H1 (cell line): ENCODE measurements around the gene CADPS. TPM values are rescaled to one million over a fixed set of nuclear protein-coding genes. Genes with fewer than 3 reads are reported as not detected.

Experiments used
- CTCF ChIA-PET: fragments of 300-600 bp; sonication (Branson Sonifier 250); formaldehyde crosslinking; loops from one replicate; lab custom pipeline; 2021; ENCODE audit not compliant: partially characterized antibody; lab: Charles Lee
- POLR2A ChIA-PET: fragments of 300-600 bp; sonication (Branson Sonifier 250); formaldehyde crosslinking; loops from one replicate; lab custom pipeline; 2021; ENCODE audit warnings: inconsistent platforms; ENCODE audit not compliant: partially characterized antibody; lab: Charles Lee
- DNase-seq, 2 experiments: peaks; one replicate each; pipeline versions ENCODE4 v3.0.0 to v3.0.0-alpha.2; 2010 to 2022; ENCODE audit warnings: low spot score in 2 of 2, low read depth in 1 of 2, mixed read lengths in 1 of 2
- FAIRE-seq: peaks from 2 replicates; lab custom pipeline; 2011; peaks lifted over from hg19 to GRCh38; lab: Jason Lieb, UNC
- H2AFZ ChIP-seq: 2 replicates; pipeline ENCODE4 v1.8.1; 2012; ENCODE audit warnings: low read length, inconsistent platforms
- H2AK5ac ChIP-seq: 2 replicates; pipeline ENCODE4 v1.6.1; 2013; ENCODE audit warnings: low read depth, low read length
- H2BK120ac ChIP-seq: replicated peaks from 2 replicates; pipeline ENCODE3; 2013; ENCODE audit warnings: low read depth, low read length, inconsistent platforms
- H2BK12ac ChIP-seq: 2 replicates; pipeline ENCODE4 v1.6.1; 2013; ENCODE audit warnings: low read depth, low read length
- H2BK15ac ChIP-seq: 2 replicates; pipeline ENCODE4 v1.6.1; 2013; ENCODE audit warnings: low read length
- H2BK20ac ChIP-seq: 2 replicates; pipeline ENCODE4 v1.6.1; 2013; ENCODE audit warnings: low read length
- H2BK5ac ChIP-seq: 2 replicates; pipeline ENCODE4 v1.6.1; 2013; ENCODE audit warnings: low read depth, low read length
- H3K14ac ChIP-seq: 2 replicates; pipeline ENCODE4 v1.6.1; 2013; ENCODE audit warnings: inconsistent platforms; ENCODE audit not compliant: insufficient read length
- H3K18ac ChIP-seq: 2 replicates; pipeline ENCODE4 v1.6.1; 2013; ENCODE audit warnings: low read length; ENCODE audit errors: extremely low read depth
- H3K23ac ChIP-seq: 2 replicates; pipeline ENCODE4 v1.6.1; 2013; ENCODE audit warnings: inconsistent platforms; ENCODE audit not compliant: insufficient read length
- H3K23me2 ChIP-seq: 2 replicates; pipeline ENCODE4 v1.6.1; 2013; ENCODE audit warnings: low read depth, low read length
- H3K27ac ChIP-seq: 2 replicates; pipeline ENCODE4 v1.6.1; 2011; ENCODE audit warnings: low read depth, low read length, inconsistent platforms
- H3K27me3 ChIP-seq, 4 experiments: replicated peaks in 1 of 4; 1 replicate in 1 of 4; 2 replicates in 3 of 4; pipeline versions ENCODE4 v1.6.1 to v1.8.1; 2011 to 2013; ENCODE audit warnings: low read length in 3 of 4, mild to moderate bottlenecking in 3 of 4, inconsistent platforms in 2 of 4, mixed read lengths in 2 of 4, moderate library complexity in 1 of 4; ENCODE audit not compliant: control insufficient read depth in 3 of 4, insufficient read depth in 3 of 4; ENCODE audit errors: extremely low read depth in 1 of 4
- H3K36me3 ChIP-seq, 4 experiments: 2 replicates each; pipeline versions ENCODE4 v1.6.1 to v1.8.1; 2011 to 2013; ENCODE audit warnings: mild to moderate bottlenecking in 4 of 4, low read length in 3 of 4, moderate library complexity in 2 of 4, control low read depth in 1 of 4, inconsistent platforms in 1 of 4; ENCODE audit not compliant: insufficient read depth in 4 of 4, control insufficient read depth in 2 of 4
- H3K4ac ChIP-seq: replicated peaks from 2 replicates; pipeline ENCODE3; 2013; ENCODE audit warnings: low read length, low read depth, mixed read lengths, inconsistent platforms; ENCODE audit not compliant: insufficient read length
- H3K4me1 ChIP-seq, 4 experiments: replicated peaks in 1 of 4; 1 replicate in 1 of 4; 2 replicates in 3 of 4; pipeline versions ENCODE4 v1.6.1 to v1.8.1; 2011 to 2013; ENCODE audit warnings: low read length in 3 of 4, inconsistent platforms in 2 of 4, mixed read lengths in 1 of 4; ENCODE audit not compliant: insufficient read depth in 4 of 4, control insufficient read depth in 3 of 4
- H3K4me2 ChIP-seq, 2 experiments: 2 replicates each; pipeline versions ENCODE4 v1.6.1 to v1.8.1; 2011 to 2013; ENCODE audit warnings: low read depth in 2 of 2, low read length in 2 of 2, control low read depth in 1 of 2, inconsistent platforms in 1 of 2, mild to moderate bottlenecking in 1 of 2; ENCODE audit not compliant: insufficient read depth in 1 of 2
- H3K4me3 ChIP-seq, 4 experiments: fragments of 200-600, 300-600 bp in 1 of 4; sonication (generic), shearing (Covaris generic), sonication (Bioruptor Twin) in 1 of 4; 2 replicates each; pipeline versions ENCODE4 v1.5.1 to v1.8.1; 2011 to 2016; ENCODE audit warnings: low read length in 4 of 4, low read depth in 3 of 4, control low read depth in 2 of 4, inconsistent platforms in 2 of 4, mild to moderate bottlenecking in 2 of 4, mixed read lengths in 1 of 4, moderate library complexity in 1 of 4; ENCODE audit not compliant: insufficient read depth in 2 of 4; ENCODE audit errors: extremely low read depth in 1 of 4
- H3K56ac ChIP-seq: replicated peaks from 2 replicates; pipeline ENCODE3; 2013; ENCODE audit warnings: low read depth, mild to moderate bottlenecking, mixed read lengths, low read length, inconsistent platforms; ENCODE audit not compliant: insufficient read length
- H3K79me1 ChIP-seq: 2 replicates; pipeline ENCODE4 v1.6.1; 2013; ENCODE audit warnings: low read depth, low read length, control low read depth
- H3K79me2 ChIP-seq, 2 experiments: 2 replicates each; pipeline versions ENCODE4 v1.6.1 to v1.8.1; 2012 to 2013; ENCODE audit warnings: low read length in 2 of 2, mild to moderate bottlenecking in 2 of 2, inconsistent platforms in 1 of 2; ENCODE audit not compliant: insufficient read depth in 2 of 2, control insufficient read depth in 1 of 2
- H3K9ac ChIP-seq, 4 experiments: replicated peaks in 1 of 4; 1 replicate in 1 of 4; 2 replicates in 3 of 4; pipeline versions ENCODE4 v1.6.1 to v1.8.1; 2011 to 2013; ENCODE audit warnings: low read depth in 3 of 4, low read length in 3 of 4, control low read depth in 2 of 4, mild to moderate bottlenecking in 2 of 4, moderate library complexity in 2 of 4, inconsistent platforms in 1 of 4; ENCODE audit errors: extremely low read depth in 1 of 4
- H3K9me3 ChIP-seq, 2 experiments: 2 replicates each; pipeline versions ENCODE4 v1.6.1 to v1.8.1; 2012 to 2013; ENCODE audit warnings: mild to moderate bottlenecking in 2 of 2, moderate library complexity in 2 of 2, control low read depth in 1 of 2, inconsistent platforms in 1 of 2, low read depth in 1 of 2, low read length in 1 of 2, mixed read lengths in 1 of 2; ENCODE audit not compliant: insufficient read depth in 2 of 2
- H4K20me1 ChIP-seq, 2 experiments: replicated peaks in 1 of 2; 2 replicates each; pipeline versions ENCODE3 to v1.8.1; 2011 to 2013; ENCODE audit warnings: inconsistent platforms in 2 of 2, low read length in 2 of 2, mild to moderate bottlenecking in 1 of 2; ENCODE audit not compliant: insufficient read depth in 2 of 2, control insufficient read depth in 1 of 2
- H4K5ac ChIP-seq: 2 replicates; pipeline ENCODE4 v1.6.1; 2013; ENCODE audit warnings: low read length, low read depth, mixed read lengths, inconsistent platforms; ENCODE audit not compliant: insufficient read length
- H4K8ac ChIP-seq: 2 replicates; pipeline ENCODE4 v1.8.0; 2013; ENCODE audit warnings: mild to moderate bottlenecking, moderate library complexity, low read length, inconsistent platforms; ENCODE audit not compliant: insufficient read depth; ENCODE audit errors: extremely low read depth
- H4K91ac ChIP-seq: replicated peaks from 2 replicates; pipeline ENCODE3; 2013; ENCODE audit warnings: low read length, mixed read lengths, inconsistent platforms; ENCODE audit not compliant: insufficient read length
- EZH2 ChIP-seq: fragments of 200-600 bp; sonication (generic); IDR thresholded peaks from 2 replicates; pipeline ENCODE4 v1.7.1; 2012; ENCODE audit warnings: low read depth, mild to moderate bottlenecking, moderate library complexity, low read length, inconsistent platforms; ENCODE audit not compliant: severe bottlenecking
- NANOG ChIP-seq: IDR thresholded peaks from 2 replicates; pipeline ENCODE4 v1.6.1; 2011; ENCODE audit warnings: low read length, low read depth, mild to moderate bottlenecking, inconsistent platforms; ENCODE audit not compliant: insufficient read depth, poor library complexity, severe bottlenecking
- WGBS, 2 experiments: shearing (Covaris generic) in 1 of 2; methylation state at CpG; one replicate each; pipeline versions ENCODE4 v1.1.6 to v1.1.7; 2013 to 2015; ENCODE audit warnings: low lambda C conversion rate in 2 of 2, mixed read lengths in 2 of 2, inconsistent platforms in 1 of 2, low coverage in 1 of 2, missing lambda C conversion rate in 1 of 2; ENCODE audit not compliant: insufficient replicate concordance in 2 of 2, insufficient coverage in 1 of 2, insufficient read length in 1 of 2; ENCODE audit errors: extremely low coverage in 1 of 2, missing lambda C conversion rate in 1 of 2; 5-methylcytosine and 5-hydroxymethylcytosine counted together
- polyA plus RNA-seq, 7 experiments: library from polyadenylated mRNA; depleted of rRNA in 3 of 7; stranded (reverse) in 5 of 7; unstranded in 2 of 7; fragments of >200 nt in 5 of 7; fragments of 200-250 nt in 2 of 7; gene quantifications; 1 replicate in 5 of 7; 2 replicates in 1 of 7; 4 replicates in 1 of 7; pipeline versions ENCODE4 v1.2.1 to v1.2.3, GENCODE V29; 2011 to 2013; ENCODE audit warnings: missing spikeins in 2 of 7, mixed read lengths in 2 of 7
- total RNA-seq: library from RNA; stranded (reverse); fragmentation: NEBNext Ultra II Directional; extraction: Animal tissue kit (Norgen Biotek cat#: 25700); gene quantifications from 2 replicates; pipeline ENCODE4 v1.2.1, GENCODE V29; 2021

The CADPS gene
- total and polyA plus RNA-seq, 2 of the 8 experiments (the other 6 are each of a cell fraction or from before 2014, with no cell fraction given) = 7.1 to 10.2 TPM

GRCh38 chr3:62597491-62597890, 277.7 kb downstream of the CADPS start:
- no peak overlapping the region for H4K8ac ChIP-seq
- no peaks in the 10 kb centered on the region for H3K27me3 ChIP-seq
- no peak overlapping the region for H2AFZ ChIP-seq
- H4K20me1 ChIP-seq = no peaks in the 10 kb centered on the region
- DNase-seq (no peak), FAIRE-seq (no peak)
- H3K79me2 ChIP-seq = no peaks in the 10 kb centered on the region
- H3K18ac ChIP-seq = no peak overlapping the region
- no peak overlapping the region for H2BK20ac ChIP-seq
- H2BK15ac ChIP-seq = no peak overlapping the region
- H4K5ac ChIP-seq = no peak overlapping the region
- H3K9ac ChIP-seq = no peak overlapping the region
- H4K91ac ChIP-seq = no peak overlapping the region
- H3K4me1 ChIP-seq = peaks cover 0 to 2% (median 0%) of the 10 kb centered on the region in 4 experiments; a peak in 2 of 7 replicates
- no peak overlapping the region for H3K23ac ChIP-seq
- no peak overlapping the region for H2BK12ac ChIP-seq
- H3K36me3 ChIP-seq = no peaks in the 10 kb centered on the region
- 92% methylated on average over 4 of the region's 4 CpGs; no CpG with 5 or more reads in 1 of the 2 experiments for WGBS, 2 experiments
- no peak overlapping the region for H2BK120ac ChIP-seq
- H2AK5ac ChIP-seq = no peak overlapping the region
- no peak overlapping the region for H3K4ac ChIP-seq
- H3K23me2 ChIP-seq = no peaks in the 10 kb centered on the region
- POLR2A ChIA-PET = no interaction called here
- H3K56ac ChIP-seq = no peak overlapping the region
- no peak overlapping the region for H3K27ac ChIP-seq
- no peak overlapping the region for H3K14ac ChIP-seq
- H3K4me2 ChIP-seq = no peak overlapping the region
- no peak overlapping the region for H2BK5ac ChIP-seq
- H3K4me3 ChIP-seq = no peak overlapping the region
- CTCF ChIA-PET = interaction anchor here (0.5 to 1.4 kb wide), 3 partner anchors 13 to 331 kb away, joined by 3 read pairs; no protein-coding TSS in a partner anchor
- no peaks in the 10 kb centered on the region for H3K9me3 ChIP-seq
- H3K79me1 ChIP-seq = no peaks in the 10 kb centered on the region
- no peak for TF ChIP-seq EZH2
- no peak for TF ChIP-seq NANOG
